Stimulated activated CD4-positive, alpha-beta T cell treated with anti-CD3 and anti-CD28 coated beads, Interleukin-4, amount 100 ng/mL, for 4 hours (primary cell): ENCODE data around the gene SMC5.
"Not testable (repeated sequence)": the region's sequence is repeated elsewhere in the genome, so short reads cannot be mapped to it uniquely, and the experiment has no call there.

ENCODE experiments used
- DNase-seq, 2 experiments: peaks; one replicate each; pipeline ENCODE4 v3.0.0-alpha.2; 2020

Gene SMC5

DNA sequence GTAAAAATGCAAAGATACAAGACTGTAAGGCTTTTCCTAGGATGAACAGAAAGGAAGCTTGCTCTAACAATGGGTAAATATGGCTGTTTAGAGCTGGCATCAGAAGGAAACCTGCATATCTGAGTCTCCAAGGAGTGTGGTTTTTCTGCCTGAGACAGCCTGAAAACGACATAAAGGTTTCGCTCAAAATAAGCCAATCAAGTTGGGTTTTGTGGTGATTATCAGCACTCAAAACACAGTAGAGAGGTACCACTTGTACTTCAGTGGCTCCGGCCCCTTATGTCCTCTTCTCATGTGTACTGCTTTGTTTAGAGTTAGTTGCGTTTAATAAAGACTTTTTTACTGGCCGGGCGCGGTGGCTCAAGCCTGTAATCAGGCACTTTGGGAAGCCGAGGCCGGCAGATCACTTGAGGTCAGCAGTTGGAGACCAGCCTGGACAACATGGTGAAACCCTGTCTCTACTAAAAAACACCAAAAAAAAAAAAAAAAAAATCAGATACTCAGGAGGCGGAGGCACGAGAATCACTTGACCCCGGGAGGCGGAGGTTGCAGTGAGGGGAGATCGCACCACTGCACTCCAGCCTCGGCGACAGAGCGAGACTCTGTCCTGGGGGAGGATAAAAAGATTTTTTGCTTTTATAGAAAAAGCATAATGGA is 116.3 kb downstream of the SMC5 start:
- DNase-seq, result no peak

DNA sequence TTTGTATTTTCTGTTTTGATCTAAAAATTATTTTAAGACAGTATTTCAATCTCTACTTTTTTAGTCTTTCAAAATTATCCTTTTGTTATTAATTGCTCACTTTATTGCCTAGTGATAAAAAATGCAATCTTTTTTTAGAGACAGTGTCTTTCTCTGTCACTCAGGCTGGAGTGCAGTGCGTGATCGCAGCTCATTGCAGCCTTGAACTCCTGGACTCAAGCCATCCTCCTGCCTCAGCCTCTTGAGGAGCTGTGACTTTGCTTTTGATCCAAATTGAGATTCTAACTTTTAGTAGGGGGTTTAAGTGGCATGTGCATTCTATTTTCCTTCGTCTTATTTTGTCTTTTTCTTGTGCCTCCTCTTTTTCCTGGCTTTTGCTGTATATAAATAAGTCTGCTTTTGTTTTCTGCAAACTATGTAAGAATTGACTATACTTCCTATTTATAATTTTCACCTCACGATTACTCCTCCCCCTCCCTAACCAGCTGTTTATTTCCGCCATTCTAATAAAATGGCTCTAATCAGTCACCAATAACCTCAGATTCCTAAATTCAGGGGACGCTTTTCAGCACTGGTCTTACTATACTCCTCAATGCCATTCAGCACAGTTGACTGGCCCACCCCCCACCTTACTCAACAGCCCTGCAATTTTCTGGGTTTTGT is 123.4 kb downstream of the SMC5 start:
- no peak for DNase-seq

GRCh38 chr9:70382709-70383605 is 124.2 kb downstream of the SMC5 start:
- DNase-seq, result no peak

- DNase-seq, result no peak
Measured at GRCh38 chr9:70385426-70385825, 126.6 kb downstream of the SMC5 start.

DNA sequence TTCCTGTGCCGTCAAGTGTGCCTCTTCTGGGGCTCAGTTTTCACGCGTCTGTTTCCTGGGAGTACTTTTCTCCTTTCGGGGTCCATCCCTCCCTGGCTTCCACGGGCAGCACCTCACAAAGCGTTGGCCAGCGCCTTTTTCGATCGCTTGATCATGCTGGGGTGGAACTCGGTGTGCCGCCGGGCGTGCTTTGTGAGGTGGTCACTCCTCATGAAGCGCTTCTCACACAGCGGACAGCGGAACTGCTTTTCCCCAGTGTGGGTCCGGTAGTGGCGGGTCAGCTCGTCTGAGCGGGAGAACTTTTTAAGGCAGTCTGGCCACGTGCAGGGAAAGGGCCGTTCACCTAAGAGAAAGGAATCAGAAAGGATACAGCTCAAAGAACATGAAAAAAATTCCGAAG is 128.9 kb downstream of the SMC5 start:
- DNase-seq, result no peak

GRCh38 chr9:70389188-70389587 is 130.4 kb downstream of the SMC5 start:
- no peak for DNase-seq

DNA sequence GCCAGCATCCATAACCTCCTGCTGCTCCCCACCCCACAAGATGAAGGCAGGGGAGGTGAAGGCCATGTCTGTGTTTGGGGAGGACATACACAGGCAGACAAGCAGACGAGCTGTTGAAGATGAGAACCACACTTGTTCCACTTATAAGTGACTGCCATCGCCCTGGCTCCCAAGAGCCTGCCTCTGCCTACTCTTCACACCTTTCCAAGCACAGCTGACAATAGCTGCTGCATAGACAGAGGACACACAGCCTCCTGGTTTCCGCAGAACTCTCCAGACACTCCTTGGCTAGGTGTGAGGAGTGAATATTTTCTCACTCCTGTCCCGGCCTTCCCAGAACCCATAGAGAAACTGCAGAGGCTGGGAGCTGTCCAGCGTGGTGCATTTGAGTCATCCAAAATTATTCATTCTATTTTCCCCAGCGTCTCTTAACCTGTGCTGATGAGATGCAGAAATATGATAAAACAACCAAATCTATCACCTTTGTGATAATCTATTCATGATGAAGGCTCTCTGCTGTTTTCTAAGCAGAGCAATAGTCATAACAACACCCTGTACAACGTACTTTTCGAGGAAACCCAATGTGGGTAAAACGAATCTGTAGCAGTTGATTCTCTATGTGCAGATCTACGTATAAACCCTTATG is 131.0 kb downstream of the SMC5 start:
- no peak for DNase-seq

DNA sequence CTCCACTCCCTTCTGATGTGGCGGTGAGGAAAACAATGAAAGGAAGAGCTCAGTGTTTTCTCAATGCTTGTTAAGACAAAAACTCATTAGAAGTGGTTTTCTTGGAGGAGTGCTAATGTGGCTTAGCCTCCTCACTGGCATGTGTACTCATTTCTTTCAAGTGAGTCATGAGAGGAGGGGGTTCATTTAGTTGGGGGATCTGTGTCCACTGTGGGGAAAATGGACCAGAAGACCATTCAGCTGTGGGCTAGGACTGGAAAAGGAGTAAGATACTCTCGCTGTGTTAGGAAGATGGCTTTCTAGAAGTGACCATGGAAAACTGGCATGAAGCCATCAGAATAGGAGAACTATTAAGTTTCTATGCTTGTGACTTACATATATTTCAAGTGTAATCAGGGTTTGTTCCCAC is 132.2 kb downstream of the SMC5 start:
- no peak for DNase-seq

GRCh38 chr9:70392189-70392588 is 133.4 kb downstream of the SMC5 start:
- no peak for DNase-seq

DNA sequence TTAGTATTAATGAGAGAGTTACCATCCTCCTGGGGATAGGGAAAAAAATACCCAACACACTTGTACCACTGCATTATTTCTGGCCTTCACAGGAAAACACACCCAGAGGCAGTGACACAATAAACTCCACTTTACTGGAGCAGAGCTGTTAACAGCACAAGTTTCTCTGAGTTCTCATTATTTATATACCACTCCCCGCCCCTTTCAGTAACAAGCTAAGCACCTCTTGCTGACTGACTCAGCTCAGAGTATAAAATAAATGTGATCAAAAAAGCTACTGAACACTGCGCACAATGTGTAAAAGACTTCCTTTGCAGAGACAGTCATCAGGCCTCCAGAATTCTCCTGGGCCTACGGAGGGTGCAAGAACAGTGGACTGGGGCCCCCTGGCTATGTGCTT is 134.1 kb downstream of the SMC5 start:
- DNase-seq, result no peak

GRCh38 chr9:70395652-70396051 is 136.9 kb downstream of the SMC5 start:
- DNase-seq, result no peak

GRCh38 chr9:70398145-70398556 is 139.4 kb downstream of the SMC5 start:
- DNase-seq, result no peak

DNA sequence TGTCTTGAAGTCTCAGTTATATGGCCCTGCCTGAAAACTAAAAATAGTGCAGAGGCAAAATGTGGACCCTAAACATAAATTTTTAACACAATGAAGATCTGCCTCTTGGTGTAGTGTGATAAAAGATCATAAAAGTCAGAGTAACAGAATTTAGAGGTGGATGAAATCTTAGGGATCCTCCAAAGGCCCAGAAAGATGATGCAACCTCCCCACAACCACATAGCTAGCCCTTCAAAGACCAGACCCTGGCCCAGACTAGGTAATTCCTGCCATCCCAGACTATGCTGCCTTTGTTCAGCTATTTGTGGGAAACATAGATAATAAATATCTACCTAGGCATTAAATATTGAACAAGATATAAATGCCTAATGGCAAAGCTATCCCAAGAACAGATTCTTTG is 140.4 kb downstream of the SMC5 start:
- DNase-seq, result no peak

GRCh38 chr9:70400107-70400892 is 141.5 kb downstream of the SMC5 start:
- DNase-seq, result no peak

GRCh38 chr9:70401241-70401640 is 142.5 kb downstream of the SMC5 start:
- not testable (repeated sequence) for DNase-seq

DNA sequence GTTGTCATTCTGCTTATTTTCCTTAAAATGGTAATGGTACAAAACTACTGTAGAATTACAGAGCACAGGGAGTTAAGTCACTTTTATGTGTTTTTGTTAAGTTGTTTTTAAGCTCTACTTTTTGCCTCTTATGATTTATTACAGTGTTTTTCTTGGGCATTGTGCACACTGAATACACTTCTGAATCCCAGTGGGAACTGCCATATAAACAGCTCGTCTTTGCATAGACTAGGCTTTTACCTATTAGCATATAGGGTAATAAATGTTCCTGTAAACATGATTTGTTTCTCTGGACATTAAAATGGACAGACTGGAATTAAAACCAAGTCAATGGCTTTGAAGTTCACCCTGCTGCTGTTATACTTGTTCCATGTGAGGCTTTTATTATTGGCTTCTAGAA is 143.4 kb downstream of the SMC5 start:
- no peak for DNase-seq

- no peak for DNase-seq
Measured at GRCh38 chr9:70403166-70403565, 144.4 kb downstream of the SMC5 start.

GRCh38 chr9:70403618-70404025 is 144.8 kb downstream of the SMC5 start:
- DNase-seq, result no peak

- DNase-seq, result no peak
Measured at GRCh38 chr9:70404261-70404660, 145.5 kb downstream of the SMC5 start.
